GM12872 (cell line): ENCODE measurements around the gene KCNK10.

ENCODE experiments used
- CTCF ChIP-seq: IDR thresholded peaks from 3 replicates; pipeline ENCODE4 v1.5.1; 2011; ENCODE audit warnings: low read depth, mild to moderate bottlenecking, low read length, moderate library complexity; ENCODE audit not compliant: insufficient read depth

Gene KCNK10

GRCh38 chr14:88318406-88318805, 4.7 kb downstream of the KCNK10 start:
- no peak for TF ChIP-seq CTCF

GRCh38 chr14:88316521-88316920, 6.5 kb downstream of the KCNK10 start:
- TF ChIP-seq CTCF: no peak

GRCh38 chr14:88312257-88312656, 10.8 kb downstream of the KCNK10 start:
- no peak for TF ChIP-seq CTCF

- TF ChIP-seq CTCF: no peak
Measured at GRCh38 chr14:88311780-88312179, 11.3 kb downstream of the KCNK10 start.

GRCh38 chr14:88310449-88310848, 12.6 kb downstream of the KCNK10 start:
- no peak for TF ChIP-seq CTCF

GRCh38 chr14:88310021-88310420, 13.0 kb downstream of the KCNK10 start:
- no peak for TF ChIP-seq CTCF

GRCh38 chr14:88305528-88306322, 17.3 kb downstream of the KCNK10 start:
- TF ChIP-seq CTCF: no peak
